HG03342 (cell line): ENCODE measurements around the gene SLC6A16.
"Not testable (repeated sequence)": the region's sequence is repeated elsewhere in the genome, so short reads cannot be mapped to it uniquely, and the experiment has no call there.

Experiments used
- ATAC-seq: cut with Tn5 transposase; IDR thresholded peaks from one replicate; pipeline ENCODE4 v1.9.1; 2021; ENCODE audit warnings: mild to moderate bottlenecking, moderate library complexity; ENCODE audit not compliant: unreplicated experiment

SLC6A16 gene

GRCh38 chr19:49287141-49287770 lies 37.7 kb downstream of the SLC6A16 start:
- no peak for ATAC-seq

- ATAC-seq = no peak
Measured at GRCh38 chr19:49282184-49282583, 42.8 kb downstream of the SLC6A16 start.

- no peak for ATAC-seq
Measured at GRCh38 chr19:49272204-49272603, 52.8 kb downstream of the SLC6A16 start.

- no peak for ATAC-seq
Measured at GRCh38 chr19:49271080-49271753, 53.8 kb downstream of the SLC6A16 start.

DNA sequence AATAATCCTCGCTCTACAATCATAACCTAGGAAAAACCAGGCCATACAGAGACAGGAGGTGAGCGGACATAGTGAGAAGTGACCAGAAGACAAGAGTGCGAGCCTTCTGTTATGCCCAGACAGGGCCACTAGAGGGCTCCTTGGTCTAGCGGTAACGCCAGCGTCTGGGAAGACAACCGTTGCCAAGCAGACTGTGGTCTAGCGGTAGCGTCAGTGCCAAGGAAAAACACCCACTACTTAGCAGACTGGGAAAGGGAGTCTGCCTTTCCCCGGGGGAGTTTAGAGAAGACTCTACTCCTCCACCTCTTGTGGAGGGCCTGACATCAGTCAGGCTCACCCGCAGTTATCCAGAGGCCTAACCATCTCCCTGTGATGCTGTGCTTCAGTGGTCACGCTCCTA lies 58.6 kb downstream of the SLC6A16 start:
- ATAC-seq = not testable (repeated sequence)

DNA sequence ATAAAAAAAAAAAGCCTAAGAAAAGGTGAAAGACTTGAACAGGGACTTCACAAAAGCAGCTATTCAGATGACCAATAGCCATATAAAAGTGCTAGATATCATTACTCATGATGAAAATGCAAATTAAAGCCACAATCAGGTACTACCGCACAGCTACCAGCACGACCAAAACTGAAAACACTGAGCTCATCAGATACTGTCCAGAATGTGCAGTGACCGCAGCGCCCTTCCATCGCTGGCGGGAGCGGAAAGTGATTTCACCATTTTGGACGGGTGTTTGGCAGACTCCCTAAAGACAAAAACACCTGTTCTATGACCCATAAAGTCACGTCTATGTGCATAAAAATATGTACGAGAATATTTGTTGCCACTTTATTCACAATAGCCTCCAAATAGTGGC lies 60.7 kb downstream of the SLC6A16 start:
- ATAC-seq = no peak

GRCh38 chr19:49261602-49262001 lies 63.4 kb downstream of the SLC6A16 start:
- ATAC-seq = no peak

DNA sequence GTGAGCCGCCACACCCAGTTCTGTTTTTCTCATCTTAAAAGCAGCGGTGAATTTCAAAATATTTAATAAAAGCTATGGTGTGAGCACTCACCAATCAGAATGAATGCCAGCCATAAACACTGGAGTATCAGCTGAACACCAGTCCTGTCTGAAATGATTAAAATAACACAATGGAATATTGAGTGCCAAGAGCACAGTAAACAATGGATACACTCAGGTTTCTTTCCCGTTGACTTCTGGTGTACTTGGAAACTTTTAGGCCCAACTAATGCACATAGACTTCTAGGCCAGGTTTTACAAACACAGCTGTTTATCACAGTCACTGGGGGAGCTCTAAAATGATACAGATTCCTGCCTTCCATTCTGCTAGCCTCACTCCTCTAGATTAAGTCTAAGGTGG lies 68.3 kb downstream of the SLC6A16 start:
- no peak for ATAC-seq

- ATAC-seq = no peak
Measured at GRCh38 chr19:49255674-49256073, 69.3 kb downstream of the SLC6A16 start.

GRCh38 chr19:49249933-49250332 lies 75.1 kb downstream of the SLC6A16 start:
- no peak for ATAC-seq

DNA sequence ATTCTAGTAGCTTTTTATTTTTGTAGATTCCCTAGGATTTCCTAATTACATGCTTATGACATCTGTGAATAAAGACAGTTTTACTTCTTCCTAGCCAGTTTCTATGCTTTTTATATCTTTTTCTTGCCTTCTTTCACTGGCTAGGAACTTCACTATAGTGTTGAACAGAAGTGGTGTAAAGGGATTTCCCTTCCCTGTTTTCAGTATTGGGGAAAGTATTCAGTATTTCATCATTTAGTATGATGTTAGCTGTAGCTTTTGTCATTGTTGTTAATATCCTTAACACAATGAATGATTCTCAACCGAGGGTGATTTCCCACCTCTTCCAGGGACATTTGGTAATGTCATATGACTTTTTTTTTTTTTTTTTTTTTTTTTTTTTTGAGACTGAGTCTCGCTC lies 77.3 kb downstream of the SLC6A16 start:
- ATAC-seq = no peak

DNA sequence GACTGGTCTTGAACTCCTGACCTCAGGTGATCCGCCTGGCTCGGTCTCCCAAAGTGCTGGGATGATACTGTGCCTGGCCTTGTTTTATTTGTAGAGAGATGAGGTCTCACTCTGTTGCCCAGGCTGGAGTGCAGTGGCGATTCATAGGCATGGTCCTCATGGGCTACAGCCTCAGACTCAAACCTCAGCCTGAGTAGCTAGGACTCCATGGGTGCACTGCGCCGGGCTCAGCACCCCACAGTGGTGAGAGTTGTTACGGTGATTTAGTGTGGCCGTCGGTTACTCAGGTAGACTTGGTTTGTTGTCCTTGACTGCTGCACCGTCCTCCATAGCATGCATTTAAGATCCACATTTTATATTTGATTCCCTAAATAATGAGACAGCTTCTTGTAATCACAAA lies 80.7 kb downstream of the SLC6A16 start:
- ATAC-seq = no peak

- no peak for ATAC-seq
Measured at GRCh38 chr19:49243726-49244125, 81.3 kb downstream of the SLC6A16 start.

DNA sequence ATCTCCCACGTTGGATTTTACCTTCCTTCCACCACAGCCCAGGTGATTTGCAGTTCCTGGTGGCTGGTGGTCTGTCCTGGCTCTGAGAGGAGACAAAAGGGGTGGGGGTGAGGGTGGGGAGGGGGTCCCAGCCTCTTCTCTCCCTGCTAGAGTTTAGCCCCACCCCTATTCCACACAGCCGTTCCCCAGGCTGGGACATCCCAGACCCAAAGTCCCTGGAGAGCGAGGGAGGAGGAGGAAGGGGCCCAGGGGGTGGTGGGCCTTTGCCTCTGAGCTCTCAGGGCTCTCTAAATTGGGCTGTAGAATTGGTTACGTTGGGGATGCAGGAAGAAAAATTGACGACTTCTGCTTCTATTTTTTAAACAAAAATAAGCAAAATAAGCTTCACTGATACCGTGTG lies 81.9 kb downstream of the SLC6A16 start:
- no peak for ATAC-seq

- no peak for ATAC-seq
Measured at GRCh38 chr19:49241769-49242168, 83.2 kb downstream of the SLC6A16 start.
